ENCODE measurements around the gene PARP11. TPM values are rescaled to one million over a fixed set of nuclear protein-coding genes. Genes with fewer than 3 reads are reported as not detected.

Gene PARP11
- total and polyA plus RNA-seq, 2 of the 8 experiments (the other 6 are each of a cell fraction or from before 2014, with no cell fraction given), result 4.2 to 13.3 TPM

- no peak for TF ChIP-seq SIN3A (conservative IDR thresholded peaks at IDR 0.05 in 1 of 2, IDR thresholded peaks at IDR 0.05 in 1 of 2; ENCODE audit: low read depth in 1 of 2, low read length in 2 of 2)
Observed at GRCh38 chr12:3835914-3836313, 37.3 kb downstream of the PARP11 start (continued).
